NCI-H2107 treated with DMSO at 0.1 percent for 48 hours (cell line): Measurements from ENCODE around the gene EIF3CL.
"Not testable (repeated sequence)": the region's sequence is repeated elsewhere in the genome, so short reads cannot be mapped to it uniquely, and the experiment has no call there.

ENCODE experiments used
- DNase-seq: peaks from one replicate; lab custom pipeline; 2025; ENCODE audit not compliant: unreplicated experiment; lab: John Stamatoyannopoulos, UW

EIF3CL gene

DNA sequence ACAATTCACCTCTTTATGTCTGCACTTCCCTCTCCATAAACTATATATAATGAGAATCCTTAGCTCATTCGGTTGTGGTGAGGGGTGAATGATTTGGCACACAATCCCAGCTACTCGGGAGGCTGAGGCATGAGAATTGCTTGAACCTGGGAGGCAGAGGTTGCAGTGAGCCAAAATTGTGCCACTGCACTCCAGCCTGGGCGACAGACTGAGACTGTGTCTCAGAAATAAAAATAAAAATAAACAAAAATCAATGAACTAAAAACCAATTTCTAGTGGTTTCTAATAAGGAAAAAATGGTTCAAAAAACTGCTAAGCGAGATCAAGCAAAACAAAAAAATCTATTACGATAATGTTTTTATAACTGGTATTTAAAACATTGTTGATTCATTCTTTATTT, 40.2 kb downstream of the EIF3CL start, which contains the start of gene NPIPB6:
Gene NPIPB6, minus strand, starts transcription at position 101 of the 400 bp plus-strand sequence. CDS start 686 bp downstream, outside the sequence.
- not testable (repeated sequence) for DNase-seq

DNA sequence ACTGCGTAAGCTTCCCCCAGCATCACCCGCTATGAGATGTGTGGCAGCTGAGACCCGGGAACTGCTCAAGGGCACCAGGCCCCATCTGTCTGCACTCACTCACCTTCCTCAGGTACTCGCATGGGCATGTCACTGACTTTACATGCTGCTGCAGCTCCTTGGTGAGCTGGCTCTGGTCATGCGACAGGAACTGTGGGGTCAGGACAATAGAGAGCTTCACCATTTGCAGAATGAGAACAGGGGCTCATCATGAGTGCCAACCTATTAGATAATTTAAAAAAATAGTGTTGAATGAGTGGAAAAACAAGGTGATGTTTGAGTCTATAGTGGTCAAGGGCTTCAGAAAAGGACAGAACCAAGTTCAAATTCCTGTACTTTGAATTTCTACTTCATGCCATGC, 41.0 kb downstream of the EIF3CL start:
- DNase-seq = not testable (repeated sequence)

GRCh38 chr16:28338230-28338629, 65.4 kb downstream of the EIF3CL start:
- DNase-seq = not testable (repeated sequence)

- DNase-seq = not testable (repeated sequence)
Measured at GRCh38 chr16:28336940-28337710, 66.5 kb downstream of the EIF3CL start.

GRCh38 chr16:28335678-28336077, 68.0 kb downstream of the EIF3CL start:
- not testable (repeated sequence) for DNase-seq

DNA sequence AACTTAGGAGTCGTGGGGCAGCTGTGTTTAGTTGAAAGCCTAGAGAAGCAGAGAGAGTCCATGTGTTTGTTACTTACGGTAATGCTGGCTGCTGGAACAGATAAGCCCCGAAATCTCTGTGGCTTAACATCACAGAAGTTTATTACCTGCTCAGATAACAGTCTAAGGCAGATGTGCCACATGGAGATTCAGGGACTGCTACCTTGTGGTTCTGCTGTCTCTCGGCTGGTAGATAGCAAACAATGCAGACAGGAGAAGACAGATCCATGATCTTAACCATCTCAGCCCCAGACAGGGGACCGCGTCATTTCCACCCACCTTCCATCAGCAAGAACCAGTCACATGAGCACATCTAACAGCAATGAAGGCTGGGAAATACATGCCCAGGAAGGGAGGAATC, 71.0 kb downstream of the EIF3CL start:
- DNase-seq = not testable (repeated sequence)

DNA sequence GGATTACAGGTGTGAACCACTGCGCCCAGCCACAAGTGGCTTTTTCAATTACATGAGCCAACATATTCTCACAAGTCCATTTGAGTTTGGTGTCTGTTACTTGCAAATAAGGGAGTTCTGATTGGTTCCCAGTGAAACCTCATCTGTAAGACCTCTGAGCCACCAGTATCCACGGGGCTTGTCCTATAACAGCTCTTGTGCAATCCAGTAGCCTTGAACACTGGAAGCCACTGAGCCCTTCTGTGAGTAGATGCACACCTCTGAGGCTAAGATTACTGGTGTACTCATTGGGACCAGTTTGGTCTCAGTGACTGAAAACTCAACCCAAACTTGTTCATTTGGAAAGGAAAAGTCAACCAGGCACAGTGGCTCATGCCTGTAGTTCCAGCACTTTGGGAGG, 72.7 kb downstream of the EIF3CL start:
- DNase-seq = not testable (repeated sequence)

GRCh38 chr16:28330232-28330631, 73.4 kb downstream of the EIF3CL start:
- DNase-seq = not testable (repeated sequence)
